Stimulated activated CD8-positive, alpha-beta memory T cell treated with anti-CD3 and anti-CD28 coated beads, Interleukin-2, amount 100 ng/mL, for 48 hours (primary cell): ENCODE measurements around the gene DTNB.

Experiments used
- DNase-seq, 2 donors: peaks; one replicate each; pipeline ENCODE4 v3.0.0-alpha.2; 2020; ENCODE audit warnings: low read depth in 2 of 2

Gene DTNB

DNA sequence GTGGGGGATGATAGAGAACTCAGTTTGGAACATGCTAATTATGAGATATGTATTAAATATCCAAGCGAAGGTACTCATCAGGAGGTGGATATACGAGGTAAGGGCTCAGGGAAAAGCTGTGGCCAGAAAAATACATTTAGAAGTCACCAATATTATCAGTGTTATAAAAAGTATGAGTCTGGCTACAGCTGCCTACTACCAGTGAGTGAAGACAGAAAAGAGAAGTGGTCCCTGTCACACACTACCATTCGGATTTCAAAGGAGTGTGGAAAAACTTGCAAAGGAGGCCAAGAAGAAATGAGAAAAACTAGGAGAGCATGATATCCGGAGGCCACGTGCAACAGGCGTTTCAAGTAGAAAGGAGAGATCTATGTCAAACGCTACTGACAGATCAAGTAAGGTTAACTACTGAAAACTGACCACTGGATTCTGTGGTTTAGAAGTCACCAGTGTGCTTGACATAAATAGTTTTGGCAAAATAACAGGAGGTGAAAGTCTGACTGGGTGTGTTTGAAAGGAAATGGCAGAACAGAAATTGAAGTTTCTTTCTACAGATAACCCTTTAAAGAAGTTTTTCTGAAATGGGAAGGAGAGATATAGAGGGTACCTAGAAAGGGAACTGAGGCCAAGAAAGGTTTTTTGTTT, 213.0 kb downstream of the DTNB start:
- DNase-seq, result no peak

DNA sequence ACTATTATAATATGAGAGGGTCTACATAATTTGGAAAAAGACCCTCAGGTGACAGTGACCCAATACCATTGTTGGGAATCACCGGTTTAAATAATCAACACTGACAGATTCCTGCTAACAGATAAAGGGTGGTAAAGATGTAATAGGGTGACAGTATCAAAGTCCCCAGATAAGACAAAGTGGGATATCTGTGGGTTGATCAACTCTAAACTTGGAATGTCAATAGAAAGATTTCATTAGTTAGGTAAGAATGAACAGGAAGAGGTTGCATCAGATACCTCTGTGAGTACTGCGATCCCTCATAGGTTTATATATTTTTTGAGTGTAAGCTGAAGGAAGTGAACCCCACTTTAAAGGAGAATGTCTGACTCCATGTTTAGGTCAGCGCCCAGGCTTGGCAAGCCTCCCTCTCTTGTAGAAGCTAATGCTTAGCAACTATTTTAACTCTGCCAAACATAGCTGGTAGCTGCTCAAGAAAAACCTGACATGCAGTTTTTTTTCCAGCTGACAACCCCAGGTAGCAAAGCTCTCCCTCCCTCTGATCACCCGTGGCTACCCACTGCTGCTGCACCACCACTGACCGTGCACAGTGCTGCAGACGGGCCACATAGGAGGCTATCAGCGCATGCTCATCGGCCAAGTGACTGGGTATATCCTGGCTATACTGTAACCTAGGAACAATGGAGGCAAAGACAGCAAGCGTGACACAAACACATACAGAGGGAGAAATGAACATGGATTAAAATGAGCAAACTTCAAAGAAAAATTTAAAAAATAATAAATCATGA, 218.4 kb downstream of the DTNB start:
- DNase-seq, result no peak

DNA sequence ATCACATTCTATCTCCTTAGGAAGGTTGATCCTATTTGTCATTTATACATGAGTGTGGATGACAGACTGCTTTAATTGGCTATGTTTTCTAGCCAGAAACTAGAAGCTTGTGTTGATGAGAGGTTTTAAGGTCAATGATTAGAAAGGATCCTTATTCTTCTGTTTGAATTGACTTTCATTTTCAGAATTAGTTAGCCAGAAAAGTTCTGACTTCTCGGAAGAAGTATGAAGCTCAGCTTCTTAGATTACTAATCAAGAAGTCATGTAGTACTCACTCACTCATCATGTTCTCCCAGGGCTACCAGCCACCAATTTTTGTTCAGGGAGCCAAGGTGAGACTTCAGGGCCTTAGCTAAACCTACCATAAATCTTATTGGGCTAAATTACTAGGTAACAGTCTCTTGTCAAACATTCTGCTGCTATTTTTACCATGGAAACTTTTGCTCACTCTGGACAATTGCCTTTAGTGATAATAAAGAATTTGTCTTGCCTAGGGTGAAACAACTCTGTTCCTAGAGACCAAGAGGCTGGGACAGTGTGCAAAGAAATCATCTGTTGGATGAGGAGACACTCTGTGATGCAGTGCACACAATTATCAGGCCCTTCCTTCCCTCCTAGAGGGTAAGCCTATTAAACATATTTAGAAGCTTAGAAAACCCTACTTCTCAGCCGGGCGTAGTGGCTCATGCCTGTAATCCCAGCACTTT, 220.0 kb downstream of the DTNB start:
- DNase-seq, result peak in 1 of 2 donors; percentile 6

DNA sequence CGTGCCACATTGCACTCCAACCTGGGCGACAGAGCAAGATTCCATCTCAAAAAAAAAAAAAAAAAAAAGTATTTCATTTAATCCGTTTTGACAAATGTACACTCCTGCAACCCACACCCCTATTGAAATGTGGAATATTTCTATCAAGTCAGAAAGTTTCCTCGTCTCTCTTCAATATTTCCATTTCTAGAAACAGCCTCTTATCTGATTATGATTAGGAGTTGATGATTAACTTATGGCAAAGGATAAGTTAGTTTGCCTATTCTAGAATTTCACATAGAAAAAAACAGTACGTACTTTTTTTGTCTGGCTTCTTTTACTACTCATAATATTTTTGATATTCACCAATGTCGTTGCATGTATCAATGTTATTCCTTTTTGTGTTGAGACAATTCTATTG, 224.6 kb downstream of the DTNB start:
- DNase-seq, result no peak

DNA sequence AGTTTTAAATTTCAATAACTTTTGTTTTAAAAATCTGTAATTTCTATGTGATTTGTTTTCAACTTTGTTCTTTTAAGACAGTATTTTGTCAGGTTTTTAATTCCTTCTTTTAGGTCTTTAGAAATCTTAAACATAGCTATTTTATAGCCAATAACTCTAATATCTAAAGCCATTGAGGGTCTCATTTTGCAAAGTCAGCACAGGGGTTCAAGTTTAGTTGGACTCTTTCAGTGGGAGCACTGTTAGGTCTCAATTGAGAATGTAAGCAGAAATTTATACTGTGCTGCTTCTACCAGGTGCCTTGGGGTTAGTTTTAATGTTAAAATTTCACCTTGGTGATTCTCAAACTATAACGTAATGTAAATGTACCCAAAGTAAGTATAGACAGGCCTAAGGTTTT, 226.4 kb downstream of the DTNB start:
- no peak for DNase-seq

DNA sequence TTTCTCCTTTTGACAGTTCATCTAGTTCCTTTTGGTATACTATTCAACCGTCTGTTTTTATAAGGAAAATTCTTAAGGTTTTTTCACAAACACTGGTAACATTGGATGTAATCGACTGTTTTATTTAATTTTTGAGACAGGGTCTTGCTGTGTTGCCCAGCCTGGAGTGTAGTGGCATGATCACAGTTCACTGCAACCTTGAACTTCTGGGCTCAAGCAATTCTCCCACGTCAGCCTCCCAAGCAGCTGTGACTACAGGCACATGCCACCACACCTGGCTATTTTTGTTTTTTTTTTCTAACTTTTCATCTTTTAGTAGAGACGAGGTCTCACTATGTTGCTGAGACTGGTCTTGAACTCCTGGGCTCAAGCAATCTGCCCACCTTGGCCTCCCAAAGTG, 227.3 kb downstream of the DTNB start:
- DNase-seq, result no peak

DNA sequence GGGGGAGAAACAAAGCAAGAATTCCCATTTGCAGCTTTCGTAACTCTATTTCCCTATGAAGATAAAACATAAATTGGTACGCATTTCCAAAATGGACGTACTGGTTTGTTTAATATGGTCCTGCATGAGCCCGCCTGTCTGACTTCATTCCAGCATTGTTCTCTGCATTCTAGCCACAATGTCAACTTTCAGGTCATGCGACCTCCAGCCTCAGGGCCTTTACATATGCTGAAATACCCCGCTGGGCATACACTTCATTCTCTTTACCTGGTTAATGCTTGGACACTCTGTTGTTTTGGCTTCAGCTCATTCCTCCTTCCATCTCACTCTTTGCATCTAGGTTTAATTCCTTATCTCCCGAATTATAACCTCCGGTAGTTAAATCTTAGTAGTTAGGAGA, 227.9 kb downstream of the DTNB start:
- DNase-seq, result no peak

DNA sequence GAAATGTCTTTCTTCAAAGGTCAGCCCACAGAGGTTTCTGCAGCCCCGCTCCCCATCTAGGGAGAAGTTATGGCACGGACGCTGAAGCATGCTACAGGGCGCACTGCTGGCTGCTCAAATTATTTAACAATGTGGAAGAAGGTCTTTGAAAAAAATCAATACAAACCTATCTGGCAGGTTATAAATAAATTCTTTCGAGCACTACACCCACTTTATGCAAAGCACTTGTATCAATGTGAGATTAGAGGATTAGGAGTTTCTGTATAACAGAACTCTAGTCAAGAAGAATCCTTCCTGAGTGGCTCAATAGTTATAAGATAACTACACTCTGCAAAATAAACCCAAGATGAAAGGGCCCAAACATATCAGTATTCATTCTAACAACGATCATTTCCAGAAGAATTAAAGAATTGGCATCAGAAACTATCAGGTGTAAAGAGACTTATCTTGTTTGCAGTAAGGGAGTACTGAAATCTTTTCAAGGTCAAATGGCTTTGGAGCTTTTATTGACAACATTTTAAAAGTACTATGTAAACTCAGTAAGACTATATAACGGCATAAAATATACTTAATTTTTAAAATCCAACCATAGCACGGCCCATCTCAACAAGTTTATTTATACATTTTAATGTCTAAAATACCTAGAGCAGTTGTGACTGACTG, 228.6 kb downstream of the DTNB start:
- no peak for DNase-seq

DNA sequence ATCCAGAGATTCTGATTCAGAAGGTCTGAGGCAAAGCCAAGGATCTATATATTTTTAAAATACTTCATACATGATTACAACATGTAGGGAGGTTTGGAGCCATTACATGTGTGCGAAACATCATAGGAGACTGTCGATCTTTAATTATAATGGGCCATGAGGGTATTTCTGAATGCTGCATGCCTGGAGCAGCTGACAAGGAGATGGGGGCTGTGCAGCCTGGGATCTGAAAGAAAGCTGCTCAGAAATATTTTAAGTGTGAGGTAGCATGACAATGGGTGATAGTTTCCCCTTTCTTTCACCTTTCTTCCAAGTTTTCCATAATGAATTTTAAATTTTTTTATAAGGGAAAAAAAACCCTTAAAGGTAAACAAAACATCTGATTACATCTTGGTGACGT, 229.6 kb downstream of the DTNB start:
- DNase-seq, result no peak

DNA sequence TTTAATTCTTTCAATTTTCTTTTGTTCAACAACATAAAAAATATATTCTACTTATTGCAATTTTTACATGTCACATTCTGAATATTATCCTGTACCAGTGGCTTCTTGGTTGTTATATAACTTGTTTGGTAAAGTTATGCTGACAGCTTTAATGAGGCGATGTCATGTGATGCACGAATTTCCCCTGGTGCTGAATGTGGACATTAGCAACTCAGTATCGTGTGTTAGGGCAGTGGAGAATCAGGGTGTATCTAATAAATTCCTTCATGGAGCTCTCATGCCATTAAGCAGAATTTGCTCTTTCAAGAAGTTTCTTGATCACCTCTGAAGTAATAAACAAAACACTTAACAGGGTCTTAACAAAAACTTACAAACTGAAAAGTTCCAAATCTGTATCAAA, 232.0 kb downstream of the DTNB start:
- no peak for DNase-seq

DNA sequence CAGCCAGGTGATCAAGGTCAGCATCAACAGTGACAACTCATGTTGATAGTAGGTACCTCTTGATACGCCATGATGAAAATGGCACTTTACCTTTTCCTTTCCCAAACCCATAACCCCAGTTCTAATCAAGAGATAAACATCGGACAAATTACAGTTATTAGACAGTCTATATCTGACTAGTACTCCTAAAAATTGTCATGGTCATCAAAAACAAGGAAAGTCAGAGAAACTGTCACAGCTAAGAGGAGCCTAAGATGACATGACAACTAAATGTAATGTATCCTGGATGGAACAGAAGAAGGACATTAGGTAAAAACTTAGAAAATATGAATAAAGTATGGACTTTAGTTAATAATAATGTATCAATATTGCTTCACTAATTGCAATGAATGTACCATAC, 234.6 kb downstream of the DTNB start:
- DNase-seq, result no peak

DNA sequence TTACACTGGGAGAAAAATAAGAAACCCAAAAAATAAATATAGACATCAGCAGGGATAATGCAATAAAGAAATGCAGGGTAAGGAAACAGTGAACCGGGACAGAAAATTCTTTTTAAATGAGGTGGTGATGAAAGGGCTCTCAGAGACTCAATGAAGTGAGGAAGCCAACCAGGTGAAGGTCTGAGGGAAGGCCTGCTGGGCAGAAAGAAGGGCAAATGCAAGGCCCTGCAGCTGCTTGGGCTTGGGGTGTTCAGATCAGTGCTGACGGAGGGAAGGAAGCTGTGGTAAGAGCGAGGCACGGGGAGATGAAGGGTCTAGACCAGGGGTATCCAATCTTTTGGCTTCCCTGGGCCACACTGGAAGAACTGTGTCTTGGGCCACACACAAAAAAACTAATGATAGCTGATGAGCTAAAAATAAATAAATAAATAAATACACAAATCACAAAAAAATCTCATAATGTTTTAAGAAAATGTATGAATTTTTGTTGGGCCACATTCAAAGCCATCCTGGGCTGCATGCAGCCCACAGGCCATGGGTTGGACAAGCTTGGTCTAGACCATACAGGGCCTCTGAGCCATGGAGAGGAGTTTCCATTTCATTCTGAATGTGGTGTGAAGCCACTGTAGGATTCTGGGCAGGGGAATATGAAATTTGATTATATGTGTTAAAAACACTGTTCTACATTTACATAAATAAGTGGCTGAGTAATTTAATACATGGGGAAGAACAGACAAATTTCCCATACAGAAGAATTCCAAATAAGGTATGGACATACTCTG, 235.3 kb downstream of the DTNB start:
- no peak for DNase-seq

DNA sequence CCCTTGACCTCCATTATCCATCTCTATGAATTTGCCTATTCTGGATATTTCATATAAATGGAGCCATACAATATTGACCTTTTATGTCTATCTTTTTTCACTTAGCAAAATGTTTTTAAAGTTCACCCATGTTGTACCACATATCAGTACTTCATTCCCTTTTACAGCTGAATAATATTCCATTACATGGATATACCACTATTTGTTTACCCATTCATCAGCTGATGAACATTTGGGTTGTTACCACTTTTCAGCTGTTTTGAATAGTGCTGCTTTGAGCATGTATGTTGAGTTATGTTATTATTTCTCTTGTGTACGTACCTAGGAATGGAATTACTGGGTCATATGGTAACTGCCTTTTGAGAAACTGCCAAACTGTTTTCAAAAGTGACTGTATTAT, 238.0 kb downstream of the DTNB start:
- no peak for DNase-seq

DNA sequence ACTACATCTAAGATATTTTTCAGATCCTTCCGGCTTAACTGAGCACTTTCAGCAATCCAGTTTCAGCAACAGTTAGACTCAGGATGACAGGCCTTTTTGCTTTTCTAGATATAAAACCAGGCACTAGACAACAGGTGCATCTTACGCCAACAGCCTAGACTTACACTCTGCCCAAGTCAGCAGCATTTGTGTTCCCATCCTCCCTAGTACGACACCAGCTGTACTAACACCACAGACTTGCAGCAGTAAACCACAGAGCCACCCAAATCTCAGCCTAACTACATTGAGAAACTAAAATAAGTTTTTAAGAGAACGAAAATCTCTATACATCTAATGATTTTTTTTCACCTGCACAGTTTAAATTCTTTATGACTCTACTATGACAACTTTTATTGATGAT, 241.8 kb downstream of the DTNB start:
- DNase-seq, result no peak

DNA sequence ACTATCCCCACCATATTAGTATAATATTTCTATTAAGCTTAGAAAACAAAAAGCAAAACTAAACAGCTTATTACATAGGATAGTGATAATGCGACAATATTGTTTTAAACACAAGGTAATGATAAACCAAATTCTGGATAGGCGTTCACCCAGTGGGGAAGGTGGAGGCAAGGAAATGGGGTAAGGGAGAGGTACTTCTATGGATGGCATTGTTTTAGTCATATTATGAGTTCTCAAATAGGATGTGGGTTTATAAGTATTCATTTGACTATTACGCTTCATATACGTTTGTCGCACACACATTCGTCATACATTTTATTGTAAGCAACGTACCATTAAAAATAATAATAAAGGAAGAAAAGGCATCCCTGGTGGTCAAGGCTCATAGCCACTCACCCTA, 242.8 kb downstream of the DTNB start:
- no peak for DNase-seq

DNA sequence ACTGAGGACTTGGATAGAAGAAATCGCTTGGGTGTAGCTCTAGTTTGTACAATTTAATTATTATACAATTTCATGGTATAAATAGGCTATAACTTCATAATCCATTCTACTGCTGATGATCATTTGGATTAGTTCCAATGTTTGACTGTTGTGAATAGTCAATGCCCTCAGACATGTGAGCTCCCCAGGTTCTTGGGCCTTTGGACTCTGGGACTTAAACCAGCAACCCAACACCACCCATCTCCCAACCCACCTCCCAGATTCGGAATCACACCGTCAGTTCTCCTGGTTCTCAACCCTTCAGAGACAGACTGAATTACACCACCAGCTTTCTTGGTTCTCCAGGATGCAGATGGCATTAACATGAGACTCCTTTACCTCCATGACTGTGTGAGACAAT, 247.1 kb downstream of the DTNB start:
- no peak for DNase-seq

DNA sequence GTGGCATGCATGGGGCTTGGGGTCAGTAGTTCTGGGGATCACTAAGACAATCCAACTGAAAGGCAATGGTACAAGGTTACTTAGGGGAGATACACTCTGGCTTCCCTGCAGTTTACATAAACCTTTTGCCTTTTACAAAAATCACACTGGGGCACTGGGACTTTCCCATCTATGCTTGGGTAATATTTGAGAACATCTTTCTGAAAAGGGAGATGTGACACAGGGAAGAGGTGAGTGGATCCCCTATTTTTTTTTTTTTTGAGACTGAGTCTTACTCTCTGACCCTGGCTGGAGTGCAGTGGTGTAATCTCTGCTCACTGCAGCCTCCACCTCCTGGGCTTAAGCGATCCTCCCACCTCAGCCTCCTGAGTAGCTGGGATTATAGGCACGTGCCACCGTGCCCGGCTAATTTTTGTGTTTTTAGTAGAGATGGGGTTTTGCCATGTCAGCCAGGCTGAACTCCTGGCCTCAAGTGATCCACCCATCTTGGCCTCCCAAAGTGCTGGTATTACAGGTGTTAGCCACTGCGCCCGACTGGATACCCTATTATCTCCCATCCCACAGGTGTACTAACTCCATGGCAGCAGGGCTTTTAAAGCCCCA, 248.8 kb downstream of the DTNB start:
- DNase-seq, result no peak

DNA sequence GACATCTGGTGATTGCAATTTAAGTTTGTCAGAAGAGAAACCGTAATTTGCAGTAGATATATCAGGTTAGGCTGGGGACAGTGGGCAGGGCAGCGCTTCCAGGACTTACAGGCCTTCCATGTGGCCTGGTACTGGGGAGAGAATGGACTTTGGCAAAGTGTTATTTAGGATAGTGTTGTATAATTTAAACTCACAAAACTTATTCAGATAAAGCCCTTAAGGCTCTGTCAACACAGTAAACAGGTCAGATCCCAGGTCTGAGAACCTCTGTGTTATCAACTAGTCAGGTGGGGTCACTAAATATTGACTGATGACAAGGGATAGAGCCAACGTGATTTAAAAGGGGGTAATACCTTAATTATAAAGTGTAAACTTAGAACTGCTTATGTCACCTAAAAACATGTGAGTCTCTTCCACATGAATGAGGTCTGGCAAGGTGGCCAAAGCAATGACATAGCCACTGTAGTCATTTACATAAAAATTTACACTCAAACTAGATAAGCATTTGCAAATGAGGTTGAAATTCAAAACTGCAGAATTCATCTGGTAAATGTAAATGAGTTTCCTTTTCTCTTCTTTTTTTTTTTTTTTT, 251.5 kb downstream of the DTNB start:
- DNase-seq, result no peak

DNA sequence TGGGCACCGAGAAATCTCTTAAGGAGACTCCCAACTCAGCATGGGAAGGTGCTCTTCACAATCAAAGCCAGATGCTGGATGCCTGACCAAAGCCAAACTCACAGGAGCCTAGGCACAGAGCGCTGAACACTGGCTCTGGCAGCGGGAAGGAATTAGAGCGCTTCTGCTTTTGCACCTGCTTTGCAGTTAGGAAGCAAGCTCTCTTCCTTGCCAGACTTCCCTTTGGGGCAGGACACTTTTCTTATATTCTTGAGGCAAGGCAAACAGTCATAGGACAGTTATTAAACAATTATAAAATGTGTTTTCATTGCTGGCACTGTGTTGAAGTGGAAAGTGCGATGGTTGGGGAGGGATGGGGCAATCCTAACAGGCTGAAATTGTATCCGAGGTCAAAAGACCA, 252.1 kb downstream of the DTNB start:
- DNase-seq, result no peak

DNA sequence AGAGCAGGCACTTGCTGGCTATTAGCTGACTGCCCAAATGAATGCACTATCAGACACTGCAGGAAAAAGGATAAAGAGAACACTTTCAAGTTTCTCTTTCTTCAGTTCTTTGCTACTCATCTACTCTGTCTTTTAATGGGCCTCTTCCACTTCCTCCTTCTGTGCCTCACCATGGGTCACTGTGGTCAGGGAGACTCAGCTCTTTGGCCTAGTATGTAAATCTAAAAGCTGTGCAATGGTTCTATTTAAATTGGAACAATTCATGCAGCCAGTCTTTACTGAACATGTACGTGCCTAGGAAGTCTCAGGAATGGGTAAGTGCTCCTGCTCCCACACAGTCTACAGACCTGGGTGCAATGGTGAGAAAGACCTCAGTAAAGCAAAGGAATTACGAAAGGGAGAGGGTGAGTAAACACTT, 252.5 kb downstream of the DTNB start:
- DNase-seq, result no peak

DNA sequence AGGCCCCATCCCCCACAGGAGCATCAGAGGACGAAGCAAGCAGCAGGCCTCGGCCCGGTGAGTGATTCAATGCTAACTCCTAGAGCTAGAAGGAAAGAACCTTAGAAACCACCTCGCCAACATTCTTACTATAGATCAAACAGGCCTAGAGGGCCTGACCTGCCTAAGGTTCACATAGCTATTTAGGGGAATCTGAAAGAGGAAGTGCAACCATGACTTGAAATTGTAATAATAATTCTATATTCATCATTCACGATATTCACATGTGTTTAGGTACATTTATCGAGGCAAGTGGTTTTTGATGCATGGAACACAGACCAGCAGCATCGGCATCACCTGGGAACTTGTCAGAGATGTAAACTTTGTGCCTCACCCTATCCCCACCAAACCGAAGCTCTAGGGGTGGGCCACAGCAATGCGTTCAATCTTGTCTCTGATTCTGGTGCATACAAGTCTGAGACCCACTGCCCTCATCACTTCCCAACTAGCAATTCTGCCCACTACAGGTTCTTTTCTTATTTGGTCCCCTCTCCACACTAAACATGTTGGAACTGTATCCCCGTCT, 253.6 kb downstream of the DTNB start:
- DNase-seq, result no peak
